ENCODE measurements around the gene SPATA6.
"Not testable (repeated sequence)": the region's sequence is repeated elsewhere in the genome, so short reads cannot be mapped to it uniquely, and the experiment has no call there.

The SPATA6 gene

DNA sequence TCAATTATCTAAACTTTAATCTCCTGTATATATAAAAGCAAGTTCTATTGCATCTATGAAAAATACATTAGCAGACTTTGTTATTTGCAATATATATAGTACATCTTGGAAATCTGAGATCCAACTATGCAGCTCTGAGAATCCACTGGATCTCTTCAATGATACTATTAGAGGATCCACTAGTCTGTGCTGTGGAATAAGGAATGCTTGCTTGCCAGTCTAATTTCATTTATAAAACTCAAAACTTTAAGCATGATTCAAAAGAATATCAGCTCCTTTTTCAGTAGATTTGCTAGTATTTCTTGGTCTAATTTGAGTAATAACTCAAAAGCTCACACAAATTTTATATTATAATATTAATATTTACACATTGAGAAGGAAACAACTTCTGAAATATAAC is 115.1 kb downstream of the SPATA6 start:
- no peak for DNase-seq (ENCODE audit: low read depth in 2 of 3, low spot score in 1 of 3)

- no peak for DNase-seq (ENCODE audit: low read depth in 2 of 3, low spot score in 1 of 3)
Measured at GRCh38 chr1:48344373-48344772, 127.6 kb downstream of the SPATA6 start.

DNA sequence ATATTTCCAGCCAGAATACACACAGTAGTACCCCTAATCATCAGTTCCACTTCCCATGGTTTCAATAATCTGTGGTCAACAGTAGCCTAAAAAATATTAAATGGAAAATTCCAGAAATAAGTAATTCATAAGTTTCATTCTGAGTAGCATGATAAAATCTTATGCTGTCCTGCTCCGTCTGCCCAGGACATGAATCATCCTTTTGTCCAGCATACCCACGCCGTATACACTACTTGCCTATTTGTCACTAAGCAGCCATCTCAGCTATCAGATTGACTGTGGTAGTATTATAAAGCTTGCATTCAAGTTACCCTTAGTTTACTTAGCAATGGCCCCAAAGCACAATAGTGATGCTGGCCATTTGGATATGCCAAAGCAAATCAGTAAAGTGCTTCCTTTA is 130.8 kb downstream of the SPATA6 start:
- DNase-seq (ENCODE audit: low read depth in 2 of 3, low spot score in 1 of 3) = no peak

- DNase-seq (ENCODE audit: low read depth in 2 of 3, low spot score in 1 of 3) = no peak
Measured at GRCh38 chr1:48338257-48338656, 133.7 kb downstream of the SPATA6 start.

DNA sequence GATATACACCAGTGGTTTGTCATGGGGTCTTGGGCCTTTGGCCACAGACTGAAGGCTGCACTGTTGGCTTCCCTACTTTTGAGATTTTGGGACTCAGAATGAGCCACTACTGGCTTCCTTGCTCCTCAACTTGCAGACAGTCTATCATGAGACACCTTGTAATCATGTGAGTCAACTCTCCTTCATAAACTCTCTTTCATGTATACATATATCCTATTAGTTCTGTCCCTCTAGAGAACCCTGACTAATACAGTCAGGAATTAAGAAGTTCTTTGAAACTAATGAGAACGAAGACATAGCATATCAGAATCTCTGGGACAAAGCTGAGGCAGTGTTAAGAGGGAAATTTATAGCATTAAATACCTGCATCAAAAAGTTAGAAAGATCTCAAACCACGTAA is 138.7 kb downstream of the SPATA6 start:
- DNase-seq (ENCODE audit: low read depth in 2 of 3, low spot score in 1 of 3) = no peak

DNA sequence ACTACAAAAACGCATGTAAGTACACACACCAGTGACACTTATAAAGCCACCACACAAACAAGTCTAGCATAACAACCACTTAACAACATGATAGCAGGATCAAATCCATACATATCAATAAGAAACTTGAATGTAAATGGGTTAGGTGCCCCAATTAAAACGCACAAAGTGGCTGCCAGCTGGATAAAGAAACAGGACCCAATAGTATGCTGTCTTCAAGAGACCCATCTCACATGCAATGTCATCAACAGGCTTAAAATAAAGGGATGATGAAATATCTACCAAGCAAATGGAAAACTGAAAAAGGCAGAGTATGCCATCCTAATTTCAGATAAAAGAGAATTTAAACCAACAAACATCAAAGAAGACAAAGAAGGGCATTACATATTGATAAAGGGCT is 139.9 kb downstream of the SPATA6 start:
- DNase-seq (ENCODE audit: low read depth in 2 of 3, low spot score in 1 of 3) = no peak

GRCh38 chr1:48329905-48330304 is 142.1 kb downstream of the SPATA6 start:
- DNase-seq (ENCODE audit: low read depth in 2 of 3, low spot score in 1 of 3) = no peak

DNA sequence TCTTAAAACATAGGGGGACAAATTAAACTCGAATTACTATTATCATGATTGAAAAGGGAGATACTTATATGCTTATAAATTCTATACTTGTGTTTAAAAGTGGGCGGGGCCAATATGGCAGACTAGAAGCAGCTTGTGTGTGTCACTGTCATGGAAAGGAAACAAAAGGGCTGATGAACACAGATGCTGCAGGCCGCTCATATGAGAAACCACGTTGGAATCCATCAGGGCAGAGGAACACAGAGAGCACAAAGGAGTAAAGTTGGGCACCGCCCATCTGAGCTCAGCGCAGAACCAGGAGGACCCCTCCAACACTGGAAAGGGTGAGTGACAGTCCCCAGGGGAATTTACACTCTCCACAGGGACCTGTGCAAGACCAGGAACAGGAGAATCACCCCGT is 142.5 kb downstream of the SPATA6 start:
- no peak for DNase-seq (ENCODE audit: low read depth in 2 of 3, low spot score in 1 of 3)

GRCh38 chr1:48311829-48312228 is 160.2 kb downstream of the SPATA6 start:
- DNase-seq (ENCODE audit: low read depth in 2 of 3, low spot score in 1 of 3) = not testable (repeated sequence)

- DNase-seq (ENCODE audit: low read depth in 2 of 3, low spot score in 1 of 3) = no peak
Measured at GRCh38 chr1:48309564-48310082, 162.4 kb downstream of the SPATA6 start.

DNA sequence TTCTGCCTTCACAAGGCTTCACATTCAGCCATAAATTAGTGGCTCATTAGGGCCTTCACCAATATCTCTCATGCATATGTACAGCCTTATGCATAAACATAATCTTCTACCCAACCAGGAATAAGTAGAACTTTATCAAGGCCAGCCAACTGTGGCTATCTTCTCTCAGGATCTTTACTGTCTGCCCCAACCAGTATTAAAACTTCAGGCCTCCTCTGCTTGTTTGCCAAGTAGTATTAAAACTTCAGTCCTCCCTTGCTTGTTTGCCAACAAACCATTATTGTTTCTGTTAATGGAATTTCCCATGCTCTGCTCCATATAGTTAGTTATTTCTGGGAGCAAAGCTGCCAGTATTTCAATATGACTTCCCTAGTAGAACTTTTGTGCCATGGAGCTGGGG is 169.4 kb downstream of the SPATA6 start:
- no peak for DNase-seq (ENCODE audit: low read depth in 2 of 3, low spot score in 1 of 3)

DNA sequence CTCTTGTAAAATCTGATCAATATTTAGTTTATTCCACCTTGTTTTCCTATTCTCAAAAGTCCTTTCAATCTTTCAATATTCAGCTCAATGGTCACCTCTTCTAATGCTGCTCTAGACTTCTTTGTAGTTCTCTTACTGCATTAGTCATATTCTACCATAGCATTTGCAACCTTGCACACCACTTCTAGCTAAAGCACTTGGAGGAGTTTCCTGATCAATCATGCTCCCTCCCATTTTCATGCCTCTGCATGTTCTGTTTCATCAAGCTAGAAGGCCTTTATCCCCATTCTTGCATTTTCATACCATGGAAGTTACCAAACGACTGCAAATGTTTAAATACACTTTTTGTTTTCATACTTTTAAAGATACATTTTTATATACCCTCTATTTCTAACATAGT is 177.3 kb downstream of the SPATA6 start:
- DNase-seq (ENCODE audit: low read depth in 2 of 3, low spot score in 1 of 3) = no peak

DNA sequence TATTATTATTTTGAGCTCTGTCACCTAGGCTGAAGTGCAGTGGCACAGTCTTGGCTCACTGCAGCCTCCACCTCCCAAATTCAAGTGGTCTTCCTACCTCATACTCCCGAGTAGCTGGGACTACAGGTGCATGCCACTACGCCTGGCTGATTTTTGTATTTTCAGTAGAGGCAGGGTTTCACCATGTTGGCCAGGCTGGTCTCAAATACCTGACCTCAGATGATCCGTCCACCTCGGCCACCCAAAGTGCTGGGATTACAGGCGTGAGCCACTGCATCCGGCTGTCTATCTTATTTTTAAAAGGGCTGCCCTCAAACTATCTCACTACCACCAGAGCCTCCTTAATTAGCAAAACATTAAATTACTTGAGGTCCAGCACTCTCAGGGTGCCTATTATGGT is 177.9 kb downstream of the SPATA6 start:
- DNase-seq (ENCODE audit: low read depth in 2 of 3, low spot score in 1 of 3) = not testable (repeated sequence)

DNA sequence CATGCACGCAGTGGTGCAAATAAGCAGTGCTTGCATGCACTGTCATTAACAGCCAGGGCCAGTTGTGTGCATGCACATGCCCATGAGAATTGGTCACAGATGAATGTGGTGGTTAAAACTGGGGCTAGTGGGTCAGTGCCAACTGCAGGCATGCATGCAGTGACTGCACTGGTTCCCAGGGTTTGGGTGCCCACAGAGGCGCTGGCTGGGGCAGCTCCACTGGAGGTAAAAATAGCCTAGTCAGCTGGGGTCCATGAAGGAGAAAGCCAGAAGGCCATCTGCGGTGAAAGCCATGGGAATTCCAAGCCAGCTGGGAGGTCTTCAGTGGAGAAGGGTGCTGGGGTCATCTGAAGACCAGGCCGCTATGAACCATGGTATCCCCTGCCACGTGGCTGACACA is 179.3 kb downstream of the SPATA6 start:
- DNase-seq (ENCODE audit: low read depth in 2 of 3, low spot score in 1 of 3) = no peak

GRCh38 chr1:48291421-48291820 is 180.6 kb downstream of the SPATA6 start:
- no peak for DNase-seq (ENCODE audit: low read depth in 2 of 3, low spot score in 1 of 3)

GRCh38 chr1:48285525-48285924 is 186.5 kb downstream of the SPATA6 start:
- no peak for DNase-seq (ENCODE audit: low read depth in 2 of 3, low spot score in 1 of 3)

DNA sequence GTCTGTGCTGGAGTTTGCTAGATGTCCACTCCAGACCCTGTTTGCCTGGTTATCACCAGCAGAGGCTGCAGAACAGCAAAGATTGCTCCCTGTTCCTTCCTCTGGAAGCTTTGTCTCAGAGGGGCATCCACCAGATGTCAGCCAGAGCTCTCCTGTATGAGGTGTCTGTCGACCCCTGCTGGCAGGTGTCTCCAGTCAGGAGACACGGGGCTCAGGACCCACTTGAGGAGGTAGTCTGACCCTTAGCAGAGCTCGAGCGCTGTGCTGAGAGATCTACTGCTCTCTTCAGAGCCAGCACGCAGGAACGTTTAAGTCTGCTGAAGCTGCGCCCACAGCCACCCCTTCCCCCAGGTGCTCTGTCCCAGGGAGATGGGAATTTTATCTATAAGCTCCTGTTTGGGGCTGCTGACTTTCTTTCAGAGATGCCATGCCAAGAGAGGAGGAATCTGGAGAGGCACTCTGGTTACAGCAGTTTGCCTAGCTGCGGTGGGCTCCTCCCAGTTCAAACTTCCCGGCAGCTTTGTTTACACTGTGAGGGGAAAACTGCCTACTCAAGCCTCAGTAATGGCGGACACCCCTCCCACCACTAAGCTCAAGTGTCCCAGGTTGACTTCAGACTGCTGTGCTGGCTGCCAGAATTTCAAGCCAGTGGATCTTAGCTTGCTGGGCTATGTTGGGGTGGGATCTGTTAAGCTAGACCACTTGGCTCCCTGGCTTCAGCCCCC is 187.1 kb downstream of the SPATA6 start:
- not testable (repeated sequence) for DNase-seq (ENCODE audit: low read depth in 2 of 3, low spot score in 1 of 3)

DNA sequence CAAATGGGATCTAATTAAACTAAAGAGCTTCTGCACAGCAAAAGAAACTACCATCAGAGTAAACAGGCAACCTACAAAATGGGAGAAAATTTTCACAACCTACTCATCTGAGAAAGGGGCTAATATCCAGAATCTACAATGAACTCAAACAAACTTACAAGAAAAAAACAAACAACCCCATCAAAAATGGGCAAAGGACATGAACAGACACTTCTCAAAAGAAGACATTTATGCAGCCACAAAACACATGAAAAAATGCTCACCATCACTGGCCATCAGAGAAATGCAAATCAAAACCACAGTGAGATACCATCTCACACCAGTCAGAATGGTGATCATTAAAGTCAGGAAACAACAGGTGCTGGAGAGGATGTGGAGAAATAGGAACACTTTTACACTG is 189.7 kb downstream of the SPATA6 start:
- not testable (repeated sequence) for DNase-seq (ENCODE audit: low read depth in 2 of 3, low spot score in 1 of 3)

DNA sequence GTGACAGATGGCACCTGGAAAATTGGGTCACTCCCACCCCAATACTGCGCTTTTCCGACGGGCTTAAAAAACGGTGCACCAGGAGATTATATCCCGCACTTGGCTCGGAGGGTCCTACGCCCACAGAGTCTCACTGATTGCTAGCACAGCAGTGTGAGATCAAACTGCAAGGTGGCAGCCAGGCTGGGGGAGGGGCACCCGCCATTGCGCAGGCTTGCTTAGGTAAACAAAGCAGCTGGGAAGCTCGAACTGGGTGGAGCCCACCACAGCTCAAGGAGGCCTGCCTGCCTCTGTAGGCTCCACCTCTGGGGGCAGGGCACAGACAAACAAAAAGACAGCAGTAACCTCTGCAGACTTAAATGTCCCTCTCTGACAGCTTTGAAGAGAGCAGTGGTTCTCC is 194.6 kb downstream of the SPATA6 start:
- not testable (repeated sequence) for DNase-seq (ENCODE audit: low read depth in 2 of 3, low spot score in 1 of 3)

GRCh38 chr1:48266576-48266975 is 205.4 kb downstream of the SPATA6 start:
- no peak for DNase-seq (ENCODE audit: low read depth in 2 of 3, low spot score in 1 of 3)

DNA sequence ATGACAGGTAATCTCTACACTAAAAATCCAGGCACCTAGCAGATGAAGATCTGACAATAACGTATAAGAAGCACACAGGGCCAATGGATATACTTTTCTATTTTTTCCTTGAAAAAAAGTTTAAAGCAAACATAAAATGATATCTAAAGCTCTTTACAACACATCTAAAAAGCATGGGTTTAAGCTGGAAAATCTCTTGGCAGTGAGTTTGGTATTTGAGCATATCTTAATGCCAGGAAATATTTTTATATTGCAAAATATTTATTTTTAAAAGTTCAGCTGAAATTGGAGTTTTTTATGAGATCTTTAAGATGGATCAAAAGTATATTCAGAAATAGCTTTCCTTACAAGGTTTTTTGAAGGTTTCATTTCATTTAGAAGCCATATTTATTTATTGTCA is 209.0 kb downstream of the SPATA6 start:
- DNase-seq (ENCODE audit: low read depth in 2 of 3, low spot score in 1 of 3) = no peak

DNA sequence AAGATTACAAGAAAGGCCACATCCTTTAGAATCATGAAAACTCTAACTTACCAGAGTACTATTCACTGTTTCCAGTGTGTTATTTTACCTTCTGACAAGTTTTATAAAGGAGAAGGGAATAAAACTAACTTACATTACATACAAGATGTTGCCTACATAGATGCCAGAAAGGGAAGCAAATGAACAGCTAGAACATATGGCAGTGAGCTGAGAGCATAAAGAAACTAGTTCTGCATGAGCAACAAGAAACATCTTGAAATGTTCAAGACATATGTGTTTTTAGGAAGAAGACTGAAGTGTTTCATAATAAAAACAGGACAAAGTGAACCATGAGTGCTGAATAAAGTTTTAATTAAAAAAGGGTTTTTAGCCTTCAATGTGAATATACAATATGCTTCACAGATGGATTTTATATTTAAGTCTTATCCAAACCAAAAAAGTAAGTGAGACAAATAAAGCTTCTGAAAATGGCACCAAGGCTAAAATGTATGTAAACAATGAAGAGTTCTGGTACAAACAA is 210.1 kb downstream of the SPATA6 start:
- no peak for DNase-seq (ENCODE audit: low read depth in 2 of 3, low spot score in 1 of 3)

DNA sequence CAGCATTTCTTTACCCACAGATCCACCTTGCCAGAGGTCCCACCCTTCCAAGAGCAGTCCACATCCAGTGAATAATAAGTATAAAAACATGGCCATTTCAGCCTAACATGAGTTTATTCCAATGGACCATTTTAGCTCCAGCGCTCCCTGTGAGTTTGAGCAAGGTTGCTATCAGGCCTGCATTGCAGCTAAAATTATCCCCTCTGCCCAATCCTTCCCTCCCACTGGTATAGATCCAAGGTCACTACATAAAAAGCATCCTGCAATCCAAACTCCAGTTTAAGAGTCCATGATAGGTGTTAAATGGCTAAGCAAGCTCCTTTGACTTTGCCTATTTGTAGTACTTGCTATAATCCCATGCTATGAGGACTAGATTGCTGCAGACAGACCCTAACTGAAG is 213.9 kb downstream of the SPATA6 start:
- no peak for DNase-seq (ENCODE audit: low read depth in 2 of 3, low spot score in 1 of 3)

Measured in stimulated activated CD4-positive, alpha-beta T cell treated with anti-CD3 and anti-CD28 coated beads, Interleukin-12 subunit alpha, Interleukin-12 subunit beta, amount 100 ng/mL, for 48 hours (primary cell).